C4-2B (cell line): ENCODE measurements around the gene SLC39A11.

Experiments
- ZFX ChIP-seq: fragments of 450-650 bp; IDR thresholded peaks from 2 replicates; pipeline ENCODE4 v1.6.1; 2017
- TF ChIP-seq, protein P1 (sequence below): fragments of 450-650 bp; conservative IDR thresholded peaks from 2 replicates; pipeline ENCODE4 v1.5.1; 2017; ENCODE audit warnings: mild to moderate bottlenecking

GRCh38 chr17:73003487-73003886 is 89.0 kb downstream of the SLC39A11 start:
- TF ChIP-seq, protein P1, sequence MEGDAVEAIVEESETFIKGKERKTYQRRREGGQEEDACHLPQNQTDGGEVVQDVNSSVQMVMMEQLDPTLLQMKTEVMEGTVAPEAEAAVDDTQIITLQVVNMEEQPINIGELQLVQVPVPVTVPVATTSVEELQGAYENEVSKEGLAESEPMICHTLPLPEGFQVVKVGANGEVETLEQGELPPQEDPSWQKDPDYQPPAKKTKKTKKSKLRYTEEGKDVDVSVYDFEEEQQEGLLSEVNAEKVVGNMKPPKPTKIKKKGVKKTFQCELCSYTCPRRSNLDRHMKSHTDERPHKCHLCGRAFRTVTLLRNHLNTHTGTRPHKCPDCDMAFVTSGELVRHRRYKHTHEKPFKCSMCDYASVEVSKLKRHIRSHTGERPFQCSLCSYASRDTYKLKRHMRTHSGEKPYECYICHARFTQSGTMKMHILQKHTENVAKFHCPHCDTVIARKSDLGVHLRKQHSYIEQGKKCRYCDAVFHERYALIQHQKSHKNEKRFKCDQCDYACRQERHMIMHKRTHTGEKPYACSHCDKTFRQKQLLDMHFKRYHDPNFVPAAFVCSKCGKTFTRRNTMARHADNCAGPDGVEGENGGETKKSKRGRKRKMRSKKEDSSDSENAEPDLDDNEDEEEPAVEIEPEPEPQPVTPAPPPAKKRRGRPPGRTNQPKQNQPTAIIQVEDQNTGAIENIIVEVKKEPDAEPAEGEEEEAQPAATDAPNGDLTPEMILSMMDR = no peak
- no peak for TF ChIP-seq ZFX
